NT2/D1 (cell line): Measurements from ENCODE around the gene UBE2O.

Source experiments
- DNase-seq: peaks from one replicate; pipeline ENCODE4 v3.0.0-alpha.2; 2011; ENCODE audit warnings: low read depth, low spot score
- H3K27me3 ChIP-seq: 2 replicates; pipeline ENCODE4 v1.6.0; 2011; ENCODE audit warnings: mild to moderate bottlenecking; ENCODE audit not compliant: insufficient read length, insufficient read depth
- H3K36me3 ChIP-seq: 2 replicates; pipeline ENCODE4 v1.6.1; 2011; ENCODE audit warnings: mild to moderate bottlenecking, low read length, mixed read lengths; ENCODE audit not compliant: insufficient read depth, insufficient read length
- H3K4me1 ChIP-seq: 2 replicates; pipeline ENCODE4 v1.5.1; 2011; ENCODE audit not compliant: insufficient read depth, insufficient read length
- H3K4me3 ChIP-seq: 2 replicates; pipeline ENCODE4 v1.5.1; 2011; ENCODE audit warnings: low read depth; ENCODE audit not compliant: insufficient read length
- H3K9ac ChIP-seq: 2 replicates; pipeline ENCODE4 v1.6.0; 2011; ENCODE audit warnings: low read depth; ENCODE audit not compliant: insufficient read length
- H3K9me3 ChIP-seq: 2 replicates; pipeline ENCODE4 v1.5.1; 2011; ENCODE audit warnings: mild to moderate bottlenecking, low read length; ENCODE audit not compliant: insufficient read depth
- SUZ12 ChIP-seq: IDR thresholded peaks from 2 replicates; pipeline ENCODE4 v1.6.1; 2011; ENCODE audit not compliant: insufficient read length, insufficient read depth; ENCODE audit errors: extremely low read depth
- YY1 ChIP-seq: IDR thresholded peaks from 2 replicates; pipeline ENCODE4 v1.6.1; 2011; ENCODE audit not compliant: insufficient read length, insufficient read depth
- ZNF274 ChIP-seq: IDR thresholded peaks from 2 replicates; pipeline ENCODE4 v1.6.1; 2011; ENCODE audit warnings: mild to moderate bottlenecking, low read depth, low read length

Gene UBE2O

DNA sequence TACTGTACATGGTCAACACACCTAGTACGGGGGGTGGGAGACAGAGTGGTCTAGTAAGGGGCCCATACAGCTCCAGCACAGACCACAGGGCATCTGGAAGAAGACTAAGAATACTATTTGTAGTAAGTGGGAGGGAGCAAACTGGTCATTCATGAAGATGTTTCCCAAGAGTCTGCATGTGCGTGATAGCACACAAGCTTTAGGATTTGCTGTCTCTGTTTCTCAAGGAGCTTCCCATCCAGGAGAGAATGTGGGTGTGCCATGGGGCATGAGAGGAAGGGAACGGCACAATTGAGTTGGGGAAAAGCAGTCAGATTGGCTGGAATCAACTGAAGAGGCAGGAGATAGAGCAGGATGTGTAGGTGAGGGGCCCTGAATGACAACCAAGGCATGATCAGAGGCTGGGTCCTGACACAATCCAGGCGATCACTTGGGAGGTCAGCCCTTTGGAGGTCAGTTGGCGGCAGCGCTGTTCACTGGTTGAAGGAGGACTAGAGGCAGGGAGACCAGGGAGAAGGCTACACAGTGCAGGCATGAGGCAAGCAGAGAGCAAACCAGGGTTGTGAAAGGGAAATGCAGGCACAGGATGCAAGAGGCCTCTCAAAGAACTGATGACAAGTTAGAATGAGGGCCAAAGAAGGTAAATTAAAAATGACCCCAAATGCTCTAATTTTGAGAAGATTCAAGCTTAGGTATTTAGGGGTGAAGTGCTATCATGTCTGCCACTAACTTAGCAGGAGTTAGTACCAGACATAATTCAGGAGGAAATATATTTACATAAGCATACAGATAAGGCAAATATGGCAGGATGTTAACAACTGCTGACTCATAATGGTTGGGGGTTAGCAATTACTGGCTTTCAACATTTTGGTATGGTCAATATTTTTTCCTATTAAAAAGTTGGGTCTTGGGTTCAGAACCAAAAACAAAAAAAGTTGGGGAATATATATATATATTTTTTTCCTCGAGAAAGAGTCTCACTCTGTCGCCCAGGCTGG is 10.3 kb downstream of the UBE2O start:
- Histone ChIP-seq H3K27me3 (no peaks in the 10 kb centered on the region), H3K9me3 (no peaks in the 10 kb centered on the region), H3K4me1 (peaks cover 30% of the 10 kb centered on the region), H3K4me3 (no peak overlapping the region), H3K36me3 (peaks cover 6% of the 10 kb centered on the region), H3K9ac (no peak overlapping the region)
- no peak for DNase-seq
- TF ChIP-seq YY1 (no peak), SUZ12 (no peak), ZNF274 (no peak)

DNA sequence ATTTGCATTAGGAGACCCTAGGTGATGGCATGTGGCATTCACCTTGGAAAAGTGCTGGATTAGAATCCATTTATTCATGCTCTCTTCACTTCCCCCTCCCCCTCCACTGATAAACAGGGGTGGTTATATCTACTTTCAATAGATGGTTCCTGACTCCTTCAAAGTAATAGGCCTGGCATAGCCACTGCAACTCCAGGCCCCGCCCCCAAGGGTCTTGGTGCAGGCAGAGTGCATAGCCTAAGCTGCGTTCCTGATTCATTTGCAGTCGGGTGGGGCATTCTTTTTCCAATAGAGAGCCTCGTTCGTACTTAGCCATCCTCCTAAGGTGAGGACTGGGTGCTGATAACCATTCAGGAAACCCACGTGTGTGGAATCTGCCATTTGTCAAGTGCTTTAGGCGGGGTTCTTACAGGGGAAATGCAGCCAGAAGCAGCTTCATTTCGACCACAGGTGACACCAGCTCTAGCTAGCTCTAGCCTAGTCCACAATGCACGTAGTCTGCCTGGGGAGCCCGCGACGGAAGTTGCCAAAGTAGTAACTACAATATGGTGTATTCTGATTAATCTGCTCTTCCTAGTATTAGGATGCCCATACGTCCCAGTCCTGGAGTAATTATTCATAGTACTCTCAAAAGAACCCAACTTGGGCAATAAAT is 11.1 kb downstream of the UBE2O start:
- no peaks in the 10 kb centered on the region for H3K9me3 ChIP-seq
- TF ChIP-seq SUZ12 (no peak), ZNF274 (no peak), YY1 (no peak)
- H3K9ac ChIP-seq = no peak overlapping the region
- H3K4me1 ChIP-seq = peaks cover 28% of the 10 kb centered on the region
- H3K36me3 ChIP-seq = peaks cover 6% of the 10 kb centered on the region
- H3K4me3 ChIP-seq = no peak overlapping the region
- no peak for DNase-seq
- no peaks in the 10 kb centered on the region for H3K27me3 ChIP-seq

DNA sequence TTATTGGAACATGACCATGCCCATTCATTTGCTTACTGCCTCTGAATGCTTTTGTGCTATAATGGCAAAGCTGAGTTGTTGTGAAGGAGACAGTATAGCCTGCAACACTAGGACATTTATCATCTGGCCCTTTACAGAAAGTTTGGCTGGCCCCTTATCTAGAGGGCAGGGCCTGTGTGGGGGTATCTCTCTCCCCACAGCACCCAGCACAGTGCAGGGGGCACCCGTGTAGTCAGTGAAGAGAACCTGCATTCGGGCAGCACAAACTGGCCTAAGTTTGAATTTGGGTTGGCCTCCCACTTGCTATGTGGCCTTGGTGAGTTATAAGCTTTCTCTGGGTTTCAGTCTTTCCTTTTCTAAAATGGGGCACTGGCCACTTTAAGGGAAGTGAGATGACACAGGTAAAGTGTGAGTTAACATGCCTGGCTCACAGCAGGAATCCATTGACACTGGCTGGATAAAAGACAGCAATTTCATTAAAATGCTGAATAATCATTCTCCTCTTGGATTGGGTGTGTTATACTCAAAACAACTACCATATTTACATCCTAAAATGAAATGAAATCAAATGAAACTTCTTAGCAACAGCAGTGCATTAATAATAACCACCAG is 12.1 kb downstream of the UBE2O start:
- Histone ChIP-seq H3K36me3 (peaks cover 6% of the 10 kb centered on the region), H3K4me3 (no peak overlapping the region), H3K9ac (no peak overlapping the region), H3K9me3 (no peaks in the 10 kb centered on the region), H3K27me3 (no peaks in the 10 kb centered on the region), H3K4me1 (peaks cover 27% of the 10 kb centered on the region)
- no peak for DNase-seq
- TF ChIP-seq ZNF274 (no peak), YY1 (no peak), SUZ12 (no peak)

- Histone ChIP-seq H3K4me1 (peaks cover 26% of the 10 kb centered on the region), H3K9me3 (no peaks in the 10 kb centered on the region), H3K4me3 (no peak overlapping the region), H3K9ac (no peak overlapping the region), H3K27me3 (no peaks in the 10 kb centered on the region), H3K36me3 (peaks cover 7% of the 10 kb centered on the region)
- DNase-seq = no peak
- TF ChIP-seq SUZ12 (no peak), YY1 (no peak), ZNF274 (no peak)
Measured at GRCh38 chr17:76439314-76439928, 13.5 kb downstream of the UBE2O start.

GRCh38 chr17:76438906-76439305 is 14.0 kb downstream of the UBE2O start:
- TF ChIP-seq SUZ12 = no peak
- no peak for TF ChIP-seq YY1
- peaks cover 25% of the 10 kb centered on the region for H3K4me1 ChIP-seq
- no peak overlapping the region for H3K9ac ChIP-seq
- peaks cover 11% of the 10 kb centered on the region for H3K36me3 ChIP-seq
- no peaks in the 10 kb centered on the region for H3K9me3 ChIP-seq
- no peak overlapping the region for H3K4me3 ChIP-seq
- DNase-seq = no peak
- no peaks in the 10 kb centered on the region for H3K27me3 ChIP-seq

DNA sequence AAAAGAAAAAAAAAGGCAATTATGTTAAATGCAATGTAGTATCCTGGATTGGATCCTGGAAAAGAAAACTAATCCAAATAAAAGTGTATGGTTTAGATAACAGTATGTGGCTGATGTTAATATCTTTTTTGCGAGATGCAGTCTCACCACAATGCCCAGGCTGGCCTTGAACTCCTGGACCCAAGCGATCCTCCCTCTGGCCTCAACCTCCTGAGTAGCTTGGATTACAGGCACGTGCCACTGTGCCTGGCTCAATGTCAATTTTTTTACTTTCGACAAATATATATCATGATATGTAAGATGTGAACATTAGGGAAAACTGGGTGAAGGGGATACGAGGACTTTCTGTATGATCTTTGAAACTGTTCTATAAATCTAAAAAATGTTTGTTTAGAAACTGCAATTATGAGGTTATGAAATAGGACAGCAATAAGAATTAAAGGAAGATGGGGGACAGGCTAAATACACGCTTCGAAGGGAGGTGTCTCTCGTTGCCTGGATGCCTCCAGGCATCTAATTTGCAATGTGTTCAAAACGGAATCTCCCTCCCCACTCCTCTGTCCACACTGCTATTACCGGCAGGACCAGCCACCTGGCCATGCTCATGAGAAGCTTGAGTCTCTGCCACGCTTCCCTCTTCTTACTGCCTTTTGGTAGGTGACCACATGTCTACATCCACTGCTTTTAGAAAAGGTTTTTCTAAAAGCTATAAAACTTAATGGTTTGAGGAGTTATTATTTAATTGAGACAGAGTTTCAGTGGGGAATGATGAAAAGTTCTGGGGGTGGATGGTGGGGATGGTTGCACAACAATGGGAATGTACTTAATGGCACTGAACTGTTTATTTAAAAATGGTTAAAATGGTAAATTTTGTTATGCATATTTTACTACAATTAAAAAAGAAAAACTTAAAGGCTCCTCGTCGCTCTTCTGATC is 15.2 kb downstream of the UBE2O start:
- Histone ChIP-seq H3K4me3 (no peak overlapping the region), H3K27me3 (no peaks in the 10 kb centered on the region), H3K9me3 (no peaks in the 10 kb centered on the region), H3K36me3 (peaks cover 11% of the 10 kb centered on the region), H3K9ac (no peak overlapping the region), H3K4me1 (peaks cover 25% of the 10 kb centered on the region)
- TF ChIP-seq ZNF274 (no peak), YY1 (no peak)
- no peak for DNase-seq
